B cell (primary cell): ENCODE data around the gene KIF7. TPM values are rescaled to one million over a fixed set of nuclear protein-coding genes. Genes with fewer than 3 reads are reported as not detected.

Source experiments
- ATAC-seq: fragments of 200-7000 bp; cut with Tn5 transposase; one replicate; pipeline ENCODE4 v1.10.0; 2021; ENCODE audit warnings: low read depth, mild to moderate bottlenecking, moderate number of reproducible peaks, moderate library complexity
- CTCF ChIA-PET: fragments of 350-600 bp; sonication (Branson Sonifier 250); formaldehyde crosslinking; loops from one replicate; lab custom pipeline; 2021; ENCODE audit warnings: antibody characterized with exemption, inconsistent platforms; lab: Charles Lee
- POLR2A ChIA-PET: fragments of 350-600 bp; sonication (Branson Sonifier 250); formaldehyde crosslinking; loops from one replicate; lab custom pipeline; 2021; ENCODE audit warnings: antibody characterized with exemption; lab: Charles Lee
- DNase-seq: peaks from one replicate; pipeline ENCODE4 v3.0.0; 2013
- H2AFZ ChIP-seq: 2 replicates; pipeline ENCODE4 v1.6.1; 2012; ENCODE audit warnings: mild to moderate bottlenecking, low read depth, low read length; ENCODE audit not compliant: insufficient read depth, poor library complexity, severe bottlenecking
- H3K27ac ChIP-seq, 2 donors: 1 replicate in 1 of 2; 2 replicates in 1 of 2; pipeline ENCODE4 v1.5.1; 2012 to 2013; ENCODE audit warnings: low read length in 2 of 2, mild to moderate bottlenecking in 2 of 2, moderate library complexity in 1 of 2
- H3K27me3 ChIP-seq, 4 experiments: fragments of 200-600 bp in 1 of 4; sonication (generic) in 1 of 4; replicated peaks in 1 of 4; 1 replicate in 2 of 4; 2 replicates in 2 of 4; pipeline versions ENCODE4 v1.6.1 to v1.7.0; 2013 to 2016; ENCODE audit warnings: low read length in 3 of 4, mild to moderate bottlenecking in 2 of 4, mixed read lengths in 1 of 4, moderate library complexity in 1 of 4; ENCODE audit not compliant: insufficient read depth in 4 of 4, control insufficient read depth in 3 of 4; ENCODE audit errors: control extremely low read depth in 1 of 4
- H3K36me3 ChIP-seq, 2 experiments: replicated peaks in 1 of 2; 1 replicate in 1 of 2; 2 replicates in 1 of 2; pipeline versions ENCODE4 v1.6.1 to v1.7.1; 2013; ENCODE audit warnings: low read length in 1 of 2; ENCODE audit not compliant: insufficient read depth in 2 of 2, control insufficient read depth in 1 of 2; ENCODE audit errors: control extremely low read depth in 1 of 2, extremely low read depth in 1 of 2
- H3K4me1 ChIP-seq, 2 donors: fragments of 200-600 bp in 1 of 2; sonication (generic) in 1 of 2; 1 replicate in 1 of 2; 2 replicates in 1 of 2; pipeline versions ENCODE4 v1.5.1 to v1.6.1; 2013 to 2017; ENCODE audit warnings: low read length in 2 of 2; ENCODE audit not compliant: control insufficient read depth in 2 of 2, insufficient read depth in 2 of 2
- H3K4me2 ChIP-seq: replicated peaks from 2 replicates; pipeline ENCODE3; 2012; ENCODE audit warnings: mild to moderate bottlenecking, low read depth, low read length; ENCODE audit not compliant: poor library complexity, severe bottlenecking
- H3K4me3 ChIP-seq, 5 experiments: fragments of 200-600 bp in 1 of 5; sonication (generic) in 1 of 5; 1 replicate in 3 of 5; 2 replicates in 2 of 5; pipeline versions ENCODE4 v1.5.1 to v1.7.0; 2011 to 2016; ENCODE audit warnings: low read length in 4 of 5, mild to moderate bottlenecking in 4 of 5, low read depth in 2 of 5, control low read depth in 1 of 5, moderate library complexity in 1 of 5; ENCODE audit not compliant: insufficient read depth in 1 of 5; ENCODE audit errors: control extremely low read depth in 1 of 5, extremely low read depth in 1 of 5
- H3K79me2 ChIP-seq: fragments of 200-600 bp; sonication (generic); one replicate; pipeline ENCODE4 v1.6.0; 2016; ENCODE audit warnings: low read length; ENCODE audit not compliant: control insufficient read depth, insufficient read depth
- H3K9ac ChIP-seq: fragments of 200-600 bp; sonication (generic); 2 replicates; pipeline ENCODE4 v1.6.1; 2017; ENCODE audit warnings: mild to moderate bottlenecking, low read length, moderate library complexity
- H3K9me3 ChIP-seq, 3 donors: one replicate each; pipeline versions ENCODE4 v1.6.1 to v1.7.1; 2013; ENCODE audit warnings: low read length in 2 of 3; ENCODE audit not compliant: control insufficient read depth in 2 of 3, insufficient read depth in 1 of 3; ENCODE audit errors: control extremely low read depth in 1 of 3
- H4K20me1 ChIP-seq: 2 replicates; pipeline ENCODE4 v1.6.0; 2012; ENCODE audit warnings: mild to moderate bottlenecking, low read length; ENCODE audit not compliant: insufficient read depth, control insufficient read depth, poor library complexity, severe bottlenecking
- H3K27ac Mint-ChIP-seq: one replicate; pipeline ENCODE4 v1.8.0; 2021; ENCODE audit warnings: mixed read lengths
- H3K27me3 Mint-ChIP-seq: one replicate; pipeline ENCODE4 v1.8.0; 2021; ENCODE audit warnings: mixed read lengths
- H3K4me1 Mint-ChIP-seq: one replicate; pipeline ENCODE4 v1.8.0; 2021; ENCODE audit warnings: mixed read lengths
- H3K4me3 Mint-ChIP-seq: one replicate; pipeline ENCODE4 v1.8.0; 2021; ENCODE audit warnings: mixed read lengths
- H3K9me3 Mint-ChIP-seq: one replicate; pipeline ENCODE4 v1.8.0; 2022; ENCODE audit warnings: mixed read lengths; ENCODE audit not compliant: insufficient read depth
- EZH2 ChIP-seq: IDR thresholded peaks from 2 replicates; pipeline ENCODE4 v1.6.1; 2012; ENCODE audit warnings: borderline replicate concordance, low read depth, mild to moderate bottlenecking, moderate library complexity, low read length; ENCODE audit not compliant: insufficient read depth, poor library complexity, severe bottlenecking
- WGBS: methylation state at CpG from one replicate; pipeline ENCODE4 v1.1.5; 2013; ENCODE audit warnings: missing lambda C conversion rate; ENCODE audit not compliant: insufficient coverage; 5-methylcytosine and 5-hydroxymethylcytosine counted together
- intact Hi-C: fragments of 100-400 bp; cut with micrococcal nuclease; formaldehyde crosslinking; loops from one replicate; pipeline ENCODE4 v1.10.0; 2022
- polyA plus RNA-seq: library from polyadenylated mRNA; depleted of rRNA; stranded (reverse); fragments of >200 nt; gene quantifications from 2 replicates; pipeline ENCODE4 v1.2.3, GENCODE V29; 2012
- total RNA-seq, 2 donors: library from RNA; stranded (reverse); fragments of 120-200 nt in 1 of 2; gene quantifications; 1 replicate in 1 of 2; 2 replicates in 1 of 2; pipeline versions ENCODE4 v1.2.3 to v1.2.4, GENCODE V29; 2013 to 2022
- TF ChIP-seq, protein P1 (sequence below): fragments of 200-600 bp; IDR thresholded peaks from one replicate; pipeline ENCODE4 v1.8.0; 2022; ENCODE audit warnings: antibody characterized with exemption, mild to moderate bottlenecking

The KIF7 gene
- total and polyA plus RNA-seq, 2 donors (not counting 1 experiment from before 2014, with no cell fraction given) = not detected

DNA sequence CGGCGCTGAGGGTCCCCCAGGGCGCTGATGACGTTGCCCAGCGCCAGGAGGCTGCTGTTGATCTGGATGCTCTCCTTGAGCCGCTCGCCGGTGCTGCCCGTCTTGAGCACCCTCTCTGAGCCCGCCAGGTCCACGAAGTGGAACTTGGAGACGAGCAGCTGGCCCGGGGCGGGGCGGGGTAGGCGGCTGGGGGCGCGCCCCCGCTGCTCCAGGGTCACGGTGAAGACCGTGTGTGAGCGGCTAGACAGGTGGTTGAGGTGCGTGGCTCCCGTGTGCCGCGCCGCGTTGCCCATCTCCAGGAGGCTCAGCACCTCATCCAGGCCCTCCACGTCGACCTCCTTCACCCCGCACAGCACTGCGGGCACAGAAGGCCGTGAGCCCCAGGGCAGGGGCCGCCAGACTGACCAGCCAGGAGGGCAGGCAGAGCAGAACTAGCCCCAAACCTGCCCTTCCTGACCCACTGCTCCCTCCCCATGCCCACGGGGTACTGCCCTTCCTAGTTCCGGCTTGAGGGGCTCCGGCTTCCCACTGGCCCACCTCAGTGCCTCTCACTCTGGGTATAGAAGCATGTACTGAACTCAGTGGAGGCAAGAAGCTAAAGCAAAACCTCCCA, 6.1 kb downstream of the KIF7 start:
- H3K4me1 ChIP-seq = no peaks in the 10 kb centered on the region
- POLR2A ChIA-PET = no interaction called here
- no peak overlapping the region for H3K27ac ChIP-seq
- TF ChIP-seq, protein P1, sequence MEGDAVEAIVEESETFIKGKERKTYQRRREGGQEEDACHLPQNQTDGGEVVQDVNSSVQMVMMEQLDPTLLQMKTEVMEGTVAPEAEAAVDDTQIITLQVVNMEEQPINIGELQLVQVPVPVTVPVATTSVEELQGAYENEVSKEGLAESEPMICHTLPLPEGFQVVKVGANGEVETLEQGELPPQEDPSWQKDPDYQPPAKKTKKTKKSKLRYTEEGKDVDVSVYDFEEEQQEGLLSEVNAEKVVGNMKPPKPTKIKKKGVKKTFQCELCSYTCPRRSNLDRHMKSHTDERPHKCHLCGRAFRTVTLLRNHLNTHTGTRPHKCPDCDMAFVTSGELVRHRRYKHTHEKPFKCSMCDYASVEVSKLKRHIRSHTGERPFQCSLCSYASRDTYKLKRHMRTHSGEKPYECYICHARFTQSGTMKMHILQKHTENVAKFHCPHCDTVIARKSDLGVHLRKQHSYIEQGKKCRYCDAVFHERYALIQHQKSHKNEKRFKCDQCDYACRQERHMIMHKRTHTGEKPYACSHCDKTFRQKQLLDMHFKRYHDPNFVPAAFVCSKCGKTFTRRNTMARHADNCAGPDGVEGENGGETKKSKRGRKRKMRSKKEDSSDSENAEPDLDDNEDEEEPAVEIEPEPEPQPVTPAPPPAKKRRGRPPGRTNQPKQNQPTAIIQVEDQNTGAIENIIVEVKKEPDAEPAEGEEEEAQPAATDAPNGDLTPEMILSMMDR = no peak
- Mint-ChIP-seq H3K9me3 (no peaks in the 10 kb centered on the region), H3K27me3 (peaks cover 8% of the 10 kb centered on the region), H3K4me3 (no peak overlapping the region), H3K27ac (no peak overlapping the region), H3K4me1 (peaks cover 3% of the 10 kb centered on the region)
- H3K36me3 ChIP-seq = no peaks in the 10 kb centered on the region
- H3K4me3 ChIP-seq = no peak overlapping the region
- intact Hi-C loops = no loop called here
- WGBS = 97% methylated on average over 37 of the region's 37 CpGs
- peaks cover 0 to 17% (median 0%) of the 10 kb centered on the region in 3 donors for H3K9me3 ChIP-seq
- H3K27me3 ChIP-seq = peaks cover 0 to 6% (median 0%) of the 10 kb centered on the region in 4 experiments
- CTCF ChIA-PET = no interaction called here
- no peak overlapping the region for H3K9ac ChIP-seq
- no peaks in the 10 kb centered on the region for H4K20me1 ChIP-seq
- no peak for ATAC-seq
- DNase-seq = no peak
- H3K4me2 ChIP-seq = no peak overlapping the region
- H2AFZ ChIP-seq = no peak overlapping the region
- no peaks in the 10 kb centered on the region for H3K79me2 ChIP-seq

- WGBS = 95% methylated on average over 95 of the region's 102 CpGs
- POLR2A ChIA-PET = no interaction called here
Measured at GRCh38 chr15:89648106-89649012, 6.9 kb downstream of the KIF7 start.

More at GRCh38 chr15:89648106-89649012, 6.9 kb downstream of the KIF7 start:
- no peak for DNase-seq
- Mint-ChIP-seq H3K9me3 (no peaks in the 10 kb centered on the region), H3K27ac (no peak overlapping the region), H3K27me3 (peaks cover 4% of the 10 kb centered on the region), H3K4me1 (peaks cover 3% of the 10 kb centered on the region), H3K4me3 (no peak overlapping the region)
- no peak overlapping the region for H3K9ac ChIP-seq
- ATAC-seq = no peak
- no peaks in the 10 kb centered on the region for H3K79me2 ChIP-seq
- no peaks in the 10 kb centered on the region for H3K4me1 ChIP-seq
- peaks cover 0 to 17% (median 0%) of the 10 kb centered on the region in 3 donors for H3K9me3 ChIP-seq
- H4K20me1 ChIP-seq = no peaks in the 10 kb centered on the region
- H3K27ac ChIP-seq = no peak overlapping the region
- no peaks in the 10 kb centered on the region for H3K36me3 ChIP-seq
- H3K4me3 ChIP-seq = no peak overlapping the region
- TF ChIP-seq, protein P1 = no peak
- TF ChIP-seq EZH2 = no peak
- H2AFZ ChIP-seq = no peak overlapping the region
- H3K27me3 ChIP-seq = peaks cover 0 to 6% (median 0%) of the 10 kb centered on the region in 4 experiments
- no peak overlapping the region for H3K4me2 ChIP-seq
- intact Hi-C loops = no loop called here
- CTCF ChIA-PET = interaction anchor here (1.2 kb wide), 1 partner anchor 439 kb away, joined by 3 read pairs; no protein-coding TSS in a partner anchor
